K562 (cell line): ENCODE measurements around the gene FXYD1. TPM values are rescaled to one million over a fixed set of nuclear protein-coding genes. Genes with fewer than 3 reads are reported as not detected.

Source experiments
- ARID2 ChIP-seq: fragments of 450-650 bp; IDR thresholded peaks from 2 replicates; pipeline ENCODE4 v1.6.1; 2017; ENCODE audit warnings: antibody characterized with exemption, mild to moderate bottlenecking
- CAMTA2 ChIP-seq: fragments of 250-450 bp; sonication (Bioruptor Pico); conservative IDR thresholded peaks from 2 replicates; pipeline ENCODE4 v1.5.1; 2022
- ILF3 ChIP-seq: fragments of 450-650 bp; IDR thresholded peaks from 2 replicates; pipeline ENCODE4 v1.6.1; 2018; ENCODE audit warnings: antibody characterized with exemption, mild to moderate bottlenecking, moderate library complexity, borderline replicate concordance
- MCM3 ChIP-seq: fragments of 450-650 bp; IDR thresholded peaks from 2 replicates; pipeline ENCODE4 v1.6.1; 2016
- MCM7 ChIP-seq, 2 experiments: fragments of 450-650 bp; IDR thresholded peaks; 2 replicates each; pipeline ENCODE4 v1.6.1; 2016 to 2018
- MEF2A ChIP-seq: IDR thresholded peaks from 2 replicates; pipeline ENCODE4 v1.6.1; 2011; ENCODE audit warnings: low read depth, mild to moderate bottlenecking, low read length, moderate library complexity; ENCODE audit not compliant: control insufficient read depth
- MTA3 ChIP-seq: fragments of 450-650 bp; formaldehyde crosslinking; IDR thresholded peaks from 2 replicates; pipeline ENCODE4 v1.6.1; 2017; ENCODE audit warnings: mild to moderate bottlenecking, borderline replicate concordance
- POU5F1 ChIP-seq: fragments of 150-350 bp; IDR thresholded peaks from 2 replicates; pipeline ENCODE4 v1.6.1; 2014; ENCODE audit warnings: borderline replicate concordance, low read length, low read depth, mild to moderate bottlenecking; ENCODE audit not compliant: partially characterized antibody
- SETDB1 ChIP-seq: IDR thresholded peaks from one replicate; pipeline ENCODE4 v1.6.1; 2012; ENCODE audit warnings: low read length, control low read depth, inconsistent platforms
- TCF7L2 ChIP-seq: fragments of 150-350 bp; IDR thresholded peaks from 2 replicates; pipeline ENCODE4 v1.6.1; 2016; ENCODE audit warnings: low read depth, mild to moderate bottlenecking, low read length, moderate library complexity
- TGIF2 ChIP-seq: sonication (generic); formaldehyde crosslinking; IDR thresholded peaks from 2 replicates; pipeline ENCODE4 v1.8.1; 2022; ENCODE audit warnings: mild to moderate bottlenecking, missing genetic modification reagents, moderate library complexity
- ZNF124 ChIP-seq: sonication (generic); formaldehyde crosslinking; IDR thresholded peaks from 2 replicates; pipeline ENCODE4 v1.8.1; 2022; ENCODE audit warnings: missing genetic modification reagents
- ZNF239 ChIP-seq: fragments of 250-450 bp; sonication (Bioruptor Pico); IDR thresholded peaks from 2 replicates; pipeline ENCODE4 v1.4.0; 2020; ENCODE audit warnings: mild to moderate bottlenecking
- ZNF282 ChIP-seq: sonication (generic); formaldehyde crosslinking; IDR thresholded peaks from 2 replicates; pipeline ENCODE4 v1.8.1; 2023; ENCODE audit warnings: missing genetic modification reagents
- ZNF77 ChIP-seq: fragments of 250-450 bp; sonication (Bioruptor Pico); IDR thresholded peaks from 2 replicates; pipeline ENCODE4 v1.5.0; 2020
- polyA plus RNA-seq, 8 experiments: library from polyadenylated mRNA; depleted of rRNA in 4 of 8; stranded (reverse) in 5 of 8; unstranded in 3 of 8; fragments of >200 nt; fragmentation: Nextera tagmentation in 2 of 8; fragmentation: Illumina TruSeq in 1 of 8; extraction: Ambion mirVana in 2 of 8; extraction: Trizol in 1 of 8; gene quantifications; 2 replicates each; pipeline versions ENCODE4 v1.2.1 to v1.2.3, GENCODE V29; 2011 to 2014; ENCODE audit warnings: inconsistent platforms in 1 of 8, missing spikeins in 1 of 8
- total RNA-seq, 7 experiments: library from RNA; depleted of rRNA in 6 of 7; stranded (reverse); fragments of >200 nt in 6 of 7; fragmentation: Illumina TruSeq in 2 of 7; extraction: Trizol in 2 of 7; gene quantifications; 2 replicates each; pipeline versions ENCODE4 v1.2.1 to v1.2.3, GENCODE V29; 2011 to 2021; ENCODE audit warnings: low replicate concordance in 1 of 7
- TF ChIP-seq, protein P1 (sequence below): fragments of 250-450 bp; sonication (Bioruptor Pico); IDR thresholded peaks from 2 replicates; pipeline ENCODE4 v1.5.0; 2020; ENCODE audit warnings: mild to moderate bottlenecking
- TF ChIP-seq, protein P2 (sequence below): sonication (generic); formaldehyde crosslinking; IDR thresholded peaks from 2 replicates; pipeline ENCODE4 v1.8.0; 2022; ENCODE audit warnings: mild to moderate bottlenecking, missing genetic modification reagents, borderline replicate concordance
- TF ChIP-seq, protein P3 (sequence below): IDR thresholded peaks from 2 replicates; pipeline ENCODE4 v1.6.1; 2016; ENCODE audit warnings: missing genetic modification characterization, missing compliant biosample characterization
- TF ChIP-seq, protein P4 (sequence below), 3 experiments: fragments of 200-800 bp in 1 of 3; fragments of 250-450 bp in 1 of 3; fragments of 450-650 bp in 1 of 3; sonication (Bioruptor Pico) in 1 of 3; sonication (Bioruptor generic) in 1 of 3; formaldehyde crosslinking in 1 of 3; IDR thresholded peaks; 2 replicates each; pipeline versions ENCODE4 v1.6.1 to v1.8.0; 2016 to 2022; ENCODE audit warnings: mild to moderate bottlenecking in 2 of 3, missing genetic modification characterization in 2 of 3, missing compliant biosample characterization in 1 of 3, moderate library complexity in 1 of 3

Gene FXYD1
- total and polyA plus RNA-seq, 9 of the 15 experiments (the other 6 are each of a cell fraction or from before 2014, with no cell fraction given): 0.40 to 3.2 (median 1.8) TPM; not detected in 3

DNA sequence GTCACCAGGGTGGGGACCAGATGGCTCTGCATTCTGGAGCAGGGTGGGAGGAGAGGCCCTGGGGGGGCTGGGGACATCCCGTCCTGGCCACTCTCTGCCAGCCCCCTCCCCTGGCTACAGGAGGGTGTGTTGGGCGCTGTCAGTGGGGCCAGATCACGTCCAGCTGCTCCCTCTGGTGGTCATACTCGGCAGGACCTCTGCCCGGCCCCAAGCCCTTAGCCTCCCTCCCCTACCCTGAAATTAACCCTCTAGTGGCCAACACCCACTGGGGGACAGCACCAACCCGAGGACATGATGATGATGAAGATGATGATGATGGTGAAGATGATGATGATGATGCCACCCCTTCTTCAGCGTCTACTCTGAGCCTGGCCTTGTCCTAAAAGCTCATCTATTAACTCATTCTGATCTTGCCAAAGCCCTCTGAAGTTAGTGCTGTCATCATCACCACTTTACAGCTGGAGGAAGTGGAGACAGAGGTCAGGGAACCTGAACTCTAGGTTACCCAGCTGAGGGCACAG lies 3.2 kb upstream of the FXYD1 start (continued):
- TF ChIP-seq, protein P1, sequence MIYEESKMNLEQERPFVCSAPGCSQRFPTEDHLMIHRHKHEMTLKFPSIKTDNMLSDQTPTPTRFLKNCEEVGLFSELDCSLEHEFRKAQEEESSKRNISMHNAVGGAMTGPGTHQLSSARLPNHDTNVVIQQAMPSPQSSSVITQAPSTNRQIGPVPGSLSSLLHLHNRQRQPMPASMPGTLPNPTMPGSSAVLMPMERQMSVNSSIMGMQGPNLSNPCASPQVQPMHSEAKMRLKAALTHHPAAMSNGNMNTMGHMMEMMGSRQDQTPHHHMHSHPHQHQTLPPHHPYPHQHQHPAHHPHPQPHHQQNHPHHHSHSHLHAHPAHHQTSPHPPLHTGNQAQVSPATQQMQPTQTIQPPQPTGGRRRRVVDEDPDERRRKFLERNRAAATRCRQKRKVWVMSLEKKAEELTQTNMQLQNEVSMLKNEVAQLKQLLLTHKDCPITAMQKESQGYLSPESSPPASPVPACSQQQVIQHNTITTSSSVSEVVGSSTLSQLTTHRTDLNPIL (CRISPR knock-in tag): no peak
- TF ChIP-seq MEF2A: no peak
- TF ChIP-seq MCM7 (IDR thresholded peaks at IDR 0.05): no peak
- no peak for TF ChIP-seq ZNF124
- TF ChIP-seq POU5F1: no peak
- TF ChIP-seq ZNF239 (CRISPR knock-in tag): no peak
- TF ChIP-seq, protein P2, sequence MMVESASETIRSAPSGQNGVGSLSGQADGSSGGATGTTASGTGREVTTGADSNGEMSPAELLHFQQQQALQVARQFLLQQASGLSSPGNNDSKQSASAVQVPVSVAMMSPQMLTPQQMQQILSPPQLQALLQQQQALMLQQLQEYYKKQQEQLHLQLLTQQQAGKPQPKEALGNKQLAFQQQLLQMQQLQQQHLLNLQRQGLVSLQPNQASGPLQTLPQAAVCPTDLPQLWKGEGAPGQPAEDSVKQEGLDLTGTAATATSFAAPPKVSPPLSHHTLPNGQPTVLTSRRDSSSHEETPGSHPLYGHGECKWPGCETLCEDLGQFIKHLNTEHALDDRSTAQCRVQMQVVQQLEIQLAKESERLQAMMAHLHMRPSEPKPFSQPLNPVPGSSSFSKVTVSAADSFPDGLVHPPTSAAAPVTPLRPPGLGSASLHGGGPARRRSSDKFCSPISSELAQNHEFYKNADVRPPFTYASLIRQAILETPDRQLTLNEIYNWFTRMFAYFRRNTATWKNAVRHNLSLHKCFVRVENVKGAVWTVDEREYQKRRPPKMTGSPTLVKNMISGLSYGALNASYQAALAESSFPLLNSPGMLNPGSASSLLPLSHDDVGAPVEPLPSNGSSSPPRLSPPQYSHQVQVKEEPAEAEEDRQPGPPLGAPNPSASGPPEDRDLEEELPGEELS: no peak
- no peak for TF ChIP-seq CAMTA2 (CRISPR knock-in tag)
- TF ChIP-seq MTA3: peak; percentile 78
- no peak for TF ChIP-seq ZNF282 (CRISPR knock-in tag)
- no peak for TF ChIP-seq TCF7L2
- no peak for TF ChIP-seq ILF3
- TF ChIP-seq ZNF77: no peak
- TF ChIP-seq ARID2: peak; percentile 76
- TF ChIP-seq, protein P3, sequence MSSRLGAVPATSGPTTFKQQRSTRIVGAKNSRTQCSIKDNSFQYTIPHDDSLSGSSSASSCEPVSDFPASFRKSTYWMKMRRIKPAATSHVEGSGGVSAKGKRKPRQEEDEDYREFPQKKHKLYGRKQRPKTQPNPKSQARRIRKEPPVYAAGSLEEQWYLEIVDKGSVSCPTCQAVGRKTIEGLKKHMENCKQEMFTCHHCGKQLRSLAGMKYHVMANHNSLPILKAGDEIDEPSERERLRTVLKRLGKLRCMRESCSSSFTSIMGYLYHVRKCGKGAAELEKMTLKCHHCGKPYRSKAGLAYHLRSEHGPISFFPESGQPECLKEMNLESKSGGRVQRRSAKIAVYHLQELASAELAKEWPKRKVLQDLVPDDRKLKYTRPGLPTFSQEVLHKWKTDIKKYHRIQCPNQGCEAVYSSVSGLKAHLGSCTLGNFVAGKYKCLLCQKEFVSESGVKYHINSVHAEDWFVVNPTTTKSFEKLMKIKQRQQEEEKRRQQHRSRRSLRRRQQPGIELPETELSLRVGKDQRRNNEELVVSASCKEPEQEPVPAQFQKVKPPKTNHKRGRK (tag): no peak
- TF ChIP-seq TGIF2 (CRISPR knock-in tag): no peak
- TF ChIP-seq, protein P4, sequence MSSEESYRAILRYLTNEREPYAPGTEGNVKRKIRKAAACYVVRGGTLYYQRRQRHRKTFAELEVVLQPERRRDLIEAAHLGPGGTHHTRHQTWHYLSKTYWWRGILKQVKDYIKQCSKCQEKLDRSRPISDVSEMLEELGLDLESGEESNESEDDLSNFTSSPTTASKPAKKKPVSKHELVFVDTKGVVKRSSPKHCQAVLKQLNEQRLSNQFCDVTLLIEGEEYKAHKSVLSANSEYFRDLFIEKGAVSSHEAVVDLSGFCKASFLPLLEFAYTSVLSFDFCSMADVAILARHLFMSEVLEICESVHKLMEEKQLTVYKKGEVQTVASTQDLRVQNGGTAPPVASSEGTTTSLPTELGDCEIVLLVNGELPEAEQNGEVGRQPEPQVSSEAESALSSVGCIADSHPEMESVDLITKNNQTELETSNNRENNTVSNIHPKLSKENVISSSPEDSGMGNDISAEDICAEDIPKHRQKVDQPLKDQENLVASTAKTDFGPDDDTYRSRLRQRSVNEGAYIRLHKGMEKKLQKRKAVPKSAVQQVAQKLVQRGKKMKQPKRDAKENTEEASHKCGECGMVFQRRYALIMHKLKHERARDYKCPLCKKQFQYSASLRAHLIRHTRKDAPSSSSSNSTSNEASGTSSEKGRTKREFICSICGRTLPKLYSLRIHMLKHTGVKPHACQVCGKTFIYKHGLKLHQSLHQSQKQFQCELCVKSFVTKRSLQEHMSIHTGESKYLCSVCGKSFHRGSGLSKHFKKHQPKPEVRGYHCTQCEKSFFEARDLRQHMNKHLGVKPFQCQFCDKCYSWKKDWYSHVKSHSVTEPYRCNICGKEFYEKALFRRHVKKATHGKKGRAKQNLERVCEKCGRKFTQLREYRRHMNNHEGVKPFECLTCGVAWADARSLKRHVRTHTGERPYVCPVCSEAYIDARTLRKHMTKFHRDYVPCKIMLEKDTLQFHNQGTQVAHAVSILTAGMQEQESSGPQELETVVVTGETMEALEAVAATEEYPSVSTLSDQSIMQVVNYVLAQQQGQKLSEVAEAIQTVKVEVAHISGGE (CRISPR knock-in tag; IDR thresholded peaks at IDR 0.05): no peak
- TF ChIP-seq MCM3: no peak
- TF ChIP-seq SETDB1: no peak
